Femur (tissue), 1 donor: Measurements from ENCODE around the gene LMOD1.
"Not testable (repeated sequence)": the region's sequence is repeated elsewhere in the genome, so short reads cannot be mapped to it uniquely, and the experiment has no call there.

ENCODE experiments used
- DNase-seq: peaks from one replicate; pipeline ENCODE4 v3.0.0-alpha.2; 2017

Gene LMOD1

GRCh38 chr1:201945863-201946223, 505 bp downstream of the LMOD1 start:
- no peak for DNase-seq

GRCh38 chr1:201945157-201945556, 1.2 kb downstream of the LMOD1 start:
- no peak for DNase-seq

- no peak for DNase-seq
These were observed 1.7 kb downstream of the LMOD1 start for GRCh38 chr1:201944639-201945038.

GRCh38 chr1:201944002-201944401, 2.3 kb downstream of the LMOD1 start:
- no peak for DNase-seq

GRCh38 chr1:201942129-201942495, 4.2 kb downstream of the LMOD1 start:
- DNase-seq: no peak

GRCh38 chr1:201941420-201942128, 4.8 kb downstream of the LMOD1 start:
- DNase-seq: no peak

GRCh38 chr1:201940316-201940715, 6.0 kb downstream of the LMOD1 start:
- DNase-seq: not testable (repeated sequence)

- DNase-seq: no peak
These were observed 6.8 kb downstream of the LMOD1 start for GRCh38 chr1:201939574-201939973.

GRCh38 chr1:201939148-201939547, 7.2 kb downstream of the LMOD1 start:
- DNase-seq: no peak

GRCh38 chr1:201938440-201939035, 7.8 kb downstream of the LMOD1 start:
- no peak for DNase-seq

- DNase-seq: no peak
These were observed 8.6 kb downstream of the LMOD1 start for GRCh38 chr1:201937624-201938213.

- DNase-seq: no peak
These were observed 12.4 kb downstream of the LMOD1 start for GRCh38 chr1:201933840-201934430.

GRCh38 chr1:201930803-201931202, 15.5 kb downstream of the LMOD1 start:
- no peak for DNase-seq

- no peak for DNase-seq
These were observed 16.2 kb downstream of the LMOD1 start for GRCh38 chr1:201930137-201930536.

- DNase-seq: no peak
These were observed 18.1 kb downstream of the LMOD1 start for GRCh38 chr1:201928266-201928665.

- DNase-seq: no peak
These were observed 20.2 kb downstream of the LMOD1 start for GRCh38 chr1:201925981-201926645.

GRCh38 chr1:201925301-201925567, 21.1 kb downstream of the LMOD1 start:
- no peak for DNase-seq

GRCh38 chr1:201921952-201922558, 24.3 kb downstream of the LMOD1 start:
- no peak for DNase-seq

GRCh38 chr1:201918343-201918742, 28.0 kb downstream of the LMOD1 start:
- DNase-seq: no peak

GRCh38 chr1:201917362-201918033, 28.9 kb downstream of the LMOD1 start:
- no peak for DNase-seq

- DNase-seq: no peak
These were observed 29.6 kb downstream of the LMOD1 start for GRCh38 chr1:201916649-201917249.

- no peak for DNase-seq
These were observed 31.7 kb downstream of the LMOD1 start for GRCh38 chr1:201914456-201915235.
